HG03280 (cell line): ENCODE measurements around the gene WDPCP.
"Not testable (repeated sequence)": the region's sequence is repeated elsewhere in the genome, so short reads cannot be mapped to it uniquely, and the experiment has no call there.

Source experiments
- ATAC-seq: cut with Tn5 transposase; IDR thresholded peaks from one replicate; pipeline ENCODE4 v1.9.1; 2021; ENCODE audit warnings: mild to moderate bottlenecking, moderate library complexity; ENCODE audit not compliant: unreplicated experiment

Gene WDPCP

GRCh38 chr2:63591566-63592175 lies 3.4 kb upstream of the WDPCP start:
- ATAC-seq: no peak

DNA sequence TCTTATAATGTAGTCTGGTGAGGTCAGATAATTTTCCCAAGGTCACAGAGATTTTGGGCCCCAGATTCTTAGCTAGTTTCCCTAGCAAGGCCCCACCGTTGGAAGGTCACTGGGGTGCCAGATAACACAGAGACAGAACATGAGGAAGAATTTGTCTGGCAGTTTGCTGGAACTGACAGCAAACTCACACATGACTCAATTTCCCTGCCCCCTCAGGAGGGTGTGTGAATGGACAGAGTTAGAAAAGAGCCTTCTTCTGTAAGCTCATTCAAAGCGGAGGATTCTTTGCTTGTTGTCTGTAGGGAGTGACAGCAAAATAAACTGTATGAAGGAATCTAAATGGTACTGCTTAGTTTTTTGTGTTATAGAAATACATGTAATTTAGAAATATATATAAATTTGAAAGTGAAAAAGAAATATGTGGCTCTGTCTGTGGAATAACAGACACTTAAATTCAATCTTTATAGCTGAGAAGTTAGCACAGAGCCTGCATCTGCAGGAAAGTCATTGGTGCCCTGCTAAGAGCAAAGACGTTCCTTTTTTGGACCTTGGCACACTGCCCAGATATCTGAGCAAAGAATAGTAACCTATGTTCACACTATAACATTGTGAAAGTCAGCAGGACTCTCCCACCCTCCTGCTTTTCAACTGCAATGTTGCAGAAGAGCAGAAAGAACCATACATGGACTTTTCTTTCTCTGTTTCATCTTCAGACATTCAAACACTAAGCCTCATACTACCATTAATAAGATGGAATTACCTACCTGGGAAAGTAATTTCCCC lies 2.5 kb upstream of the WDPCP start:
- ATAC-seq: no peak

GRCh38 chr2:63589148-63589958 lies 1.1 kb upstream of the WDPCP start:
- no peak for ATAC-seq

- ATAC-seq: no peak
Observed at GRCh38 chr2:63587814-63588384, 378 bp downstream of the WDPCP start.

GRCh38 chr2:63582873-63583272 lies 5.4 kb downstream of the WDPCP start:
- ATAC-seq: no peak

DNA sequence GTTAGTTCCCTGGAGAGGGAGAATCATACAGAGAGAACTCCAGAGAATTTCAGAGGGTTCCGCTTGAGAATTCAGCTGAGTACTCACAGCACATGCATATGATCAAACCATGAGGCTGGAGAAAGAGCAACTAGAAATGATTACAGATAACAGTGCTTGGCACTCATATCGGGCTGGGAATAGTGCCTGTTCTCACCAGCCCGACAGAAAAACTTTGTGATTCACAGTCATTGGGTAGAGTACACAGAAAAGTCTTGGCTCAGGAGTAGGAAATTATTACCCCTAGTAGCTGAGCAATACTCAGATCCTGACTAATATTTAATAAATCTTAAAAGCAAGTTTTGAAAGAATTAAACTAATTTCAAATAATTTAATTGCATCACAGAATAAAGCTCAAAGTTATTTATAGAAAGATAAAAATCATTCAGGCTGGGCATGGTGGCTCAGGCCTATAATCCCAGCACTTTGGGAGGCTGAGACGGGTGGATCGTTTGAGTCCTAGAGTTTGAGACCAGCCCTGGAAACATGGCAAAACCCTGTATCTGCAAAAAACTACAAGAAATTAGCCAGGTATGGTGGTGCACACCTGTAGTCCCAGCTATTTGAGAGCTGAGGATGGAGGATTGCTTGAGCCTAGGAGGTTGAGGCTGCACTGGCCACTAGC lies 6.8 kb downstream of the WDPCP start:
- no peak for ATAC-seq

DNA sequence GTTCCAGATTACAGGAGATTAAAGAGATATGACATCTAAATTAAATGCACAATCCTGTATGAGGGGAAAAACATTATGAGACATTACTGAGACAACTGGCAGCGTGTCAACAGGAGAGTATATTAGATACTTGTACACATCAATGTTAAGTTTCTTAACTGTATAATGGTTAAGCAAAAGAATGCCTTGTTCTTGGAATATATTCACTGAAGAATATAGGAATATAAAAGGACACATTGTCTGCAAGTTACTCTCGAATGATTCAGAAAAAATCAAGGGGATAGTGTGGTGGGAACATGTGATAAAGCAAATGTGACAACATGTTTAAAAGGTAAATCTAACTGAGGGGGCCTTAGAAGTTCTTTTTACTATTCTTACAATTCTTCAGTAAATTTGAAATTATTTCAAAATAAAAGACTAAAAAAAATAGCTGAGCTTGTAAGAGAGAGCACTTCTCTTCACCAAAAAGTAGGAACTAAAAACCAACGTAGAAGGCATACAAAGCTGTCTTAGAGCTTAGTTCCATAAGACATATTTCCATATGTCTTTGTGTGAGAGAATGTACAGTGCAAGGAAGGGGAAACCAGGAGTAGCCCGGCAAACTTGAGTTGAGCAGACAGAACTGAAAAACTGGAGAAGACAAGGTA lies 7.5 kb downstream of the WDPCP start:
- no peak for ATAC-seq

GRCh38 chr2:63578767-63579166 lies 9.5 kb downstream of the WDPCP start:
- no peak for ATAC-seq

GRCh38 chr2:63576546-63576945 lies 11.7 kb downstream of the WDPCP start:
- ATAC-seq: no peak

- not testable (repeated sequence) for ATAC-seq
Observed at GRCh38 chr2:63573726-63574345, 14.4 kb downstream of the WDPCP start.

DNA sequence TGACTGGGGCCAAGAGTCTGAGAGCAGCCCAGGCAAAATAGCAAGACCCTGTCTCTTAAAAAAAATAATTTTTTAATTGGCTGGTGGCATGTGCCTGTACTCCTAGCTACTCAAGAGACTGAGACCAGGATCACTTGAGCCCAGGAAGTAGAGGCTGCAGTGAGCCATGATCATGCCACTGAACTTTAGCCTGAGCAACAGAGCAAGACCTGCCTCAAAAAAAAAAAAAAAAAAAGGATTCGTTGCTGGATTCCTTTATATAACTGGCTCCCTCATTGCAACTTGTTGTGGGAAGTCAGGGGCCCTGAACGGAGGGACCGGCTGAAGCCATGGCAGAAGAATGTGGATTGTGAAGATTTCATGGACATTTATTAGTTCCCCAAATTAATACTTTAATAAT lies 15.3 kb downstream of the WDPCP start:
- not testable (repeated sequence) for ATAC-seq

GRCh38 chr2:63572001-63572400 lies 16.3 kb downstream of the WDPCP start:
- ATAC-seq: no peak

DNA sequence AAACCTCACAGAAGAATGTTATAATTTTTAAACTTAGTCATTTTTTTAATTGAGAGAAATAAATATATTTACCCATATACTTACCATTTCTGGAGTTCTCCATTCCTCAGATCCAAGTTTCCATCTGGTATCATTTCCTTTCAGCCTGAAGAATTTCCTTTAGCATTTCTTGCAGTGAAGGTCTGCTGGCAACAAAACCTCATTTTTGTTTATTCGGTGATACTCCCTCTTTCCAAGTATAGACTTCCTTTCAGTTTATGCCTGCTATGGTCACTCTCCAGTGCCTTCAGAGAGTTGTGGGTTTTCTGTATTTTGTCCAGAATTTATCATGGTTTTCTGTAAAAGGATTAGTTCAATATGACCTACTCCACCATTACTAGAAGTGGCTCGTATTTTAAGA lies 17.0 kb downstream of the WDPCP start:
- ATAC-seq: no peak

DNA sequence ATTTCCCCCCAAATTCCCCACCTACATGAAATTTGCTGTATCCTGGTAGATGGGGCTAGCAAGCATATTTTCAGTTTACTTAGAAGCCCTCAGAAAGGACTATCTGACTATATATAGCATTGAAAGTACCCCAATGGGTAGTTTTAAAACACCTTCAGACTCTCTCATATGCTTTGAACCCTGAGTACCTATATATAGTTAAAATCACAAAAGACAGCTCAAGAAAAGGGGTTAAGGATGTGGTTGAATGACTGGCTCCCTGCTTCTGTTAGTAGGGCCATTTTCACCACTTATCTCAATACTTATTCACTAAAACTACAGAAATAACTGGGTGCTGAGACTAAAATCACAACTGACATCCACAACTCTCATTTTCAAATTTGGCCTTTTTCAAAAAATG lies 18.5 kb downstream of the WDPCP start:
- ATAC-seq: no peak

DNA sequence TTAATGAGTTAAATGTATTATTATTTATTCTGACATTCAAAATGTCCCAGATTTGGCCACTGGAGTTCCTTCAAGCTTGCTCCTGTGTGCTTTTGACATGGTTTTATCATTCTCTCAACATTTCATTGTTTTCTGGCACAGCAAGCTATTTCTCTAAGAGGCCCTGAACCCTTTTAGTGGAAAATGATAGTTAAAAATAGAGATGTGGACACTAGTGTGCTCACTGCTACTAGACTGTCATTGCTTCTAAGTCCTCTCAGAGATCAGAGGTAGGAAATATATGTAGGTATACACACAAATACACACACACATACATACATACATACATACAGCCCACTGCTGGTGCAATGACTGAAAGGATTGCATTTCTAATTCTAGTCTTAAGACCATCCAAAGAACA lies 25.5 kb downstream of the WDPCP start:
- ATAC-seq: no peak

- not testable (repeated sequence) for ATAC-seq
Observed at GRCh38 chr2:63558922-63559321, 29.4 kb downstream of the WDPCP start.

GRCh38 chr2:63557819-63558218 lies 30.5 kb downstream of the WDPCP start:
- ATAC-seq: not testable (repeated sequence)

DNA sequence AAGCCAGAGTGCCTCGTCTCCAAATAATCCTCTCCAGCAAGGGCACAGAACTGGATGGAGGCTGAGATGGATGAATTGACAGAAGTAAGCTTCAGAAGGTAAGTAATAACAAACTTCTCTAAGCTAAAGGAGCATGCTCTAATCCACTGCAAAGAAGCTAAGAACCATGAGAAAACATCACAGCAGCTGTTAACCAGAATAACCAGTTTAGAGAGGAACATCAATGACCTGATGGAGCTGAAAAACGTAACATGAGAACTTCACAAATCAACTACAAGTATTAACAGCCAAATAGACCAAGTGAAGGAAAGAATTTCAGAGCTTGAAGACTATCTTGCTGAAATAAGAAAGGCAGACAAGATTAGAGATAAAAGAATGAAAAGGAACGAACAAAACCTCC lies 32.3 kb downstream of the WDPCP start:
- no peak for ATAC-seq

DNA sequence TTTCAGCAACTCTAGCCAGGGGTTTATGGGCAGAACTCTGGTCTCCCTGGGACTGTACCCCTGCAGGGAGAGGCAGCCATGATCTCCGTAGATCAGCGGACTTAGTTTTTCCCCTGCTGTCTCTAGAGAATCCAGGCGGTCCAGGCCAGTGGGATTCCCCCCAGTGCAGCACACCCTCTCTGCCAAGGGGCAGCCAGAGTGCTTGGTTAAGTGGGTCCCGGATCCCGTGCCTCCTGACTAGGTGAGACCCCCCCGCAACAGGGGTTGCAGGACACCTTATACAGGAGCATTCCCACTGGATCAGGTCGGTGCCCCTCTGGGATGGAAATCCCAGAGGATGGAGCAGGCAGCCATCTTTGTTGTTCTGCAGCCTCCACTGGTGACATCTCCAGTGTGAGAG lies 33.0 kb downstream of the WDPCP start:
- no peak for ATAC-seq

DNA sequence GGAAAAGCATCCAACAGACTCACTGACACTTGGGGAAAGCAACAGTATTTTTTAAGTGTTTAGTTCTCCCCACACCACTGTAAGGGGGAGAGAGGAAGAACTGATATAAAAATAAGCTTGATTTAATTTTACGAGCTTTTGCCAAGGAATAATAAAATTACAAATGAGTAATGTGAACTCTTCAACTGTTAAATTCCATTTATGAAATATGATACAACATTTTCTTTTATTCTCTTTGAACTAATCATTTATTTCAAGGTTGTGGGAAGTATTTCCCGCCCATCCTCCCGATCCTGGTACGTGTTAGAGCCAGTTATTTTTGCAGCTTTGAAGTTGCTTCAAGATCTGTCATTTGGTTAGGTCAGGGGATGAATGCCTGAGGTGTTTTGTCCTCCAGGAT lies 35.2 kb downstream of the WDPCP start:
- ATAC-seq: no peak
